Measurements from ENCODE around the gene SRGAP3.

- no peak for TF ChIP-seq ZSCAN30 (tag by site-specific recombination; IDR thresholded peaks at IDR 0.05)
- no peak for TF ChIP-seq ZFP3 (tag by site-specific recombination; IDR thresholded peaks at IDR 0.05; ENCODE audit: low read depth)
- TF ChIP-seq ZSCAN16 (tag by site-specific recombination; IDR thresholded peaks at IDR 0.05) = no peak
- TF ChIP-seq ZNF24 (tag by site-specific recombination; IDR thresholded peaks at IDR 0.05) = no peak
- TF ChIP-seq ZNF121 (tag by site-specific recombination; IDR thresholded peaks at IDR 0.05) = no peak
- no peak for TF ChIP-seq ZNF155 (tag by site-specific recombination; IDR thresholded peaks at IDR 0.05)
- TF ChIP-seq ZNF335 (tag by site-specific recombination; conservative IDR thresholded peaks at IDR 0.05) = no peak
- TF ChIP-seq ELK4 (IDR thresholded peaks at IDR 0.05; ENCODE audit: borderline replicate concordance, low read depth, low read length) = no peak
- TF ChIP-seq KLF17 (tag by site-specific recombination; IDR thresholded peaks at IDR 0.05) = no peak
- no peak for TF ChIP-seq CTCF (tag by site-specific recombination; IDR thresholded peaks at IDR 0.05)
- no peak for TF ChIP-seq ZNF341 (tag by site-specific recombination; IDR thresholded peaks at IDR 0.05; ENCODE audit: low read depth)
- TF ChIP-seq KLF9 (tag by site-specific recombination; IDR thresholded peaks at IDR 0.05; ENCODE audit: low read depth) = no peak
- no peak for TF ChIP-seq ZNF350 (tag by site-specific recombination; IDR thresholded peaks at IDR 0.05)
Observed at GRCh38 chr3:9253327-9253726, 3.9 kb upstream of the SRGAP3 start.
